Measurements from ENCODE around the gene RITA1. TPM values are rescaled to one million over a fixed set of nuclear protein-coding genes. Genes with fewer than 3 reads are reported as not detected.

RITA1 gene
- total RNA-seq, 1 experiment from 2014 or later: 20.7 TPM

GRCh38 chr12:113222730-113223531 is 37.4 kb downstream of the RITA1 start:
- H3K9me3 ChIP-seq (ENCODE audit: control insufficient read depth in 1 of 2, insufficient read depth in 1 of 2, low read depth in 1 of 2, low read length in 2 of 2): no peaks in the 10 kb centered on the region
- BruUV-seq (replicated peaks): no TSS peak
- peak overlapping the region; percentile 64 to 89 for H3K4me3 ChIP-seq (replicated peaks in 1 of 2; ENCODE audit: low read depth in 1 of 2, low read length in 2 of 2)
- no peak overlapping the region for H3K27ac ChIP-seq (ENCODE audit: low read depth, low read length)
- ChIA-PET RAD21 (ENCODE audit: low non-redundant PET in 1 of 2, low total read pairs in 2 of 2, uncharacterized antibody in 2 of 2, unreplicated experiment in 2 of 2) (no interaction called here), POLR2A (interaction anchor here (0.6 to 1.9 kb wide), 5 partner anchors 8 to 152 kb away, joined by 3 to 7 read pairs (median 4); no protein-coding TSS in a partner anchor), CTCF (no interaction called here)
- H3K9me2 ChIP-seq (ENCODE audit: insufficient read depth): no peaks in the 10 kb centered on the region
- no peaks in the 10 kb centered on the region for H3K36me3 ChIP-seq (ENCODE audit: control insufficient read depth in 1 of 2, insufficient read depth in 2 of 2, low read length in 2 of 2)
- H3K9ac ChIP-seq (ENCODE audit: low read length): peak overlapping the region; percentile 85
- H4K20me1 ChIP-seq (ENCODE audit: insufficient read depth): no peaks in the 10 kb centered on the region
- intact Hi-C loops (cut with micrococcal nuclease): no loop called here
- peak overlapping the region; percentile 97 for H3K4me2 ChIP-seq (ENCODE audit: low read length)
- TF ChIP-seq ZBTB33 (IDR thresholded peaks at IDR 0.05; ENCODE audit: extremely low read depth, insufficient replicate concordance, low read length): no peak
- no peak for TF ChIP-seq CBX3 (IDR thresholded peaks at IDR 0.05; ENCODE audit: low read depth)
- TF ChIP-seq SP1 (IDR thresholded peaks at IDR 0.05; ENCODE audit: low read depth): no peak
- TF ChIP-seq FOSL1 (IDR thresholded peaks at IDR 0.05; ENCODE audit: low read depth): no peak
- no peak for TF ChIP-seq ELF1 (IDR thresholded peaks at IDR 0.05; ENCODE audit: borderline replicate concordance, low read depth)
- TF ChIP-seq SRF (IDR thresholded peaks at IDR 0.05; ENCODE audit: low read depth): no peak
- no peak for TF ChIP-seq YY1 (IDR thresholded peaks at IDR 0.05; ENCODE audit: extremely low read depth, insufficient replicate concordance, low read depth, low read length)
- no peak for TF ChIP-seq EZH2phosphoT487 (IDR thresholded peaks at IDR 0.05; ENCODE audit: borderline replicate concordance)
- no peak for TF ChIP-seq CEBPB (IDR thresholded peaks at IDR 0.05; ENCODE audit: low read depth)
- no peak; the same call in 1 of the 2 replicates for TF ChIP-seq JUND (IDR thresholded peaks at IDR 0.05)
- TF ChIP-seq POLR2A (IDR thresholded peaks at IDR 0.05; ENCODE audit: borderline replicate concordance, extremely low read depth, insufficient read depth, insufficient read length): no peak
- no peak for TF ChIP-seq POLR2AphosphoS5 (IDR thresholded peaks at IDR 0.05; ENCODE audit: low read depth, low read length)
- TF ChIP-seq CTCF (IDR thresholded peaks at IDR 0.05 in 2 of 3, conservative IDR thresholded peaks at IDR 0.05 in 1 of 3; ENCODE audit: borderline replicate concordance in 1 of 3, insufficient read depth in 1 of 3, low read depth in 2 of 3, low read length in 2 of 3): no peak
- no peak for TF ChIP-seq SIN3A (IDR thresholded peaks at IDR 0.05; ENCODE audit: low read depth)
- no peak for TF ChIP-seq EGR1 (IDR thresholded peaks at IDR 0.05; ENCODE audit: low read depth)
- no peak for TF ChIP-seq RAD21 (IDR thresholded peaks at IDR 0.05; ENCODE audit: low read depth)
- TF ChIP-seq, protein P1, sequence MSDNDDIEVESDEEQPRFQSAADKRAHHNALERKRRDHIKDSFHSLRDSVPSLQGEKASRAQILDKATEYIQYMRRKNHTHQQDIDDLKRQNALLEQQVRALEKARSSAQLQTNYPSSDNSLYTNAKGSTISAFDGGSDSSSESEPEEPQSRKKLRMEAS (IDR thresholded peaks at IDR 0.05): no peak
- TF ChIP-seq ZNF274 (IDR thresholded peaks at IDR 0.05; ENCODE audit: low read depth, low read length): no peak
- no peak overlapping the region for H2AFZ ChIP-seq (ENCODE audit: low read depth, low read length, poor library complexity, severe bottlenecking)
- H3K79me2 ChIP-seq (ENCODE audit: insufficient read depth, low read length): peaks cover 24% of the 10 kb centered on the region
- peaks cover 13 to 20% of the 10 kb centered on the region in 2 experiments; a peak in 3 of 4 replicates for H3K4me1 ChIP-seq (ENCODE audit: control insufficient read depth in 1 of 2, insufficient read depth in 2 of 2, low read length in 2 of 2)
- ATAC-seq (no peak), DNase-seq (ENCODE audit: low read depth, low spot score) (no peak)
- no peaks in the 10 kb centered on the region for H3K27me3 ChIP-seq (ENCODE audit: insufficient read depth, low read length)
